Measurements from ENCODE around the gene SENP7.
"Not testable (repeated sequence)": the region's sequence is repeated elsewhere in the genome, so short reads cannot be mapped to it uniquely, and the experiment has no call there.

Gene SENP7

GRCh38 chr3:101542957-101543356 lies 29.9 kb upstream of the SENP7 start:
- no peak overlapping the region for H2AFZ ChIP-seq (ENCODE audit: low read length)

GRCh38 chr3:101536955-101537354 lies 23.9 kb upstream of the SENP7 start:
- H3F3A ChIP-seq (ENCODE audit: insufficient read depth, low read length); H3K9me3 ChIP-seq (ENCODE audit: low read length); H3K27me3 ChIP-seq (ENCODE audit: insufficient read depth, low read length); H3K4me3 ChIP-seq (ENCODE audit: low read depth, low read length, poor library complexity, severe bottlenecking); H3K27ac ChIP-seq (ENCODE audit: low read depth, low read length, poor library complexity, severe bottlenecking); H3K9ac ChIP-seq (ENCODE audit: low read length); H4K20me1 ChIP-seq (ENCODE audit: insufficient read depth, low read length); H3K36me3 ChIP-seq (ENCODE audit: insufficient read depth, low read length); H3K4me2 ChIP-seq (ENCODE audit: low read length); H3K4me1 ChIP-seq (ENCODE audit: insufficient read depth, low read length, severe bottlenecking); H3K79me2 ChIP-seq (ENCODE audit: insufficient read depth, low read length); H2AFZ ChIP-seq (ENCODE audit: low read length); H3K9me2 ChIP-seq (ENCODE audit: low read depth, low read length): not testable (repeated sequence)

More at GRCh38 chr3:101542957-101543356, 29.9 kb upstream of the SENP7 start:
- no peak overlapping the region for H3K9ac ChIP-seq (ENCODE audit: low read length)
- no peak overlapping the region for H3K27ac ChIP-seq (ENCODE audit: low read depth, low read length, poor library complexity, severe bottlenecking)
- H3K4me2 ChIP-seq (ENCODE audit: low read length): no peak overlapping the region
- no peak overlapping the region for H3K4me3 ChIP-seq (ENCODE audit: low read depth, low read length, poor library complexity, severe bottlenecking)
- TF ChIP-seq, protein P1, sequence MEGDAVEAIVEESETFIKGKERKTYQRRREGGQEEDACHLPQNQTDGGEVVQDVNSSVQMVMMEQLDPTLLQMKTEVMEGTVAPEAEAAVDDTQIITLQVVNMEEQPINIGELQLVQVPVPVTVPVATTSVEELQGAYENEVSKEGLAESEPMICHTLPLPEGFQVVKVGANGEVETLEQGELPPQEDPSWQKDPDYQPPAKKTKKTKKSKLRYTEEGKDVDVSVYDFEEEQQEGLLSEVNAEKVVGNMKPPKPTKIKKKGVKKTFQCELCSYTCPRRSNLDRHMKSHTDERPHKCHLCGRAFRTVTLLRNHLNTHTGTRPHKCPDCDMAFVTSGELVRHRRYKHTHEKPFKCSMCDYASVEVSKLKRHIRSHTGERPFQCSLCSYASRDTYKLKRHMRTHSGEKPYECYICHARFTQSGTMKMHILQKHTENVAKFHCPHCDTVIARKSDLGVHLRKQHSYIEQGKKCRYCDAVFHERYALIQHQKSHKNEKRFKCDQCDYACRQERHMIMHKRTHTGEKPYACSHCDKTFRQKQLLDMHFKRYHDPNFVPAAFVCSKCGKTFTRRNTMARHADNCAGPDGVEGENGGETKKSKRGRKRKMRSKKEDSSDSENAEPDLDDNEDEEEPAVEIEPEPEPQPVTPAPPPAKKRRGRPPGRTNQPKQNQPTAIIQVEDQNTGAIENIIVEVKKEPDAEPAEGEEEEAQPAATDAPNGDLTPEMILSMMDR (IDR thresholded peaks at IDR 0.05; ENCODE audit: low read length): no peak
- TF ChIP-seq EZH2 (IDR thresholded peaks at IDR 0.05; ENCODE audit: borderline replicate concordance, low read length): no peak
- no peaks in the 10 kb centered on the region for H3F3A ChIP-seq (ENCODE audit: insufficient read depth, low read length)
- no peaks in the 10 kb centered on the region for H3K79me2 ChIP-seq (ENCODE audit: insufficient read depth, low read length)
- H3K9me3 ChIP-seq (ENCODE audit: low read length): peaks cover 3% of the 10 kb centered on the region; the same call in 1 of the 2 replicates
- no peaks in the 10 kb centered on the region for H3K4me1 ChIP-seq (ENCODE audit: insufficient read depth, low read length, severe bottlenecking)
- no peaks in the 10 kb centered on the region for H3K9me2 ChIP-seq (ENCODE audit: low read depth, low read length)
- no peaks in the 10 kb centered on the region for H3K27me3 ChIP-seq (ENCODE audit: insufficient read depth, low read length)
- no peaks in the 10 kb centered on the region for H3K36me3 ChIP-seq (ENCODE audit: insufficient read depth, low read length)
- no peaks in the 10 kb centered on the region for H4K20me1 ChIP-seq (ENCODE audit: insufficient read depth, low read length)

DNA sequence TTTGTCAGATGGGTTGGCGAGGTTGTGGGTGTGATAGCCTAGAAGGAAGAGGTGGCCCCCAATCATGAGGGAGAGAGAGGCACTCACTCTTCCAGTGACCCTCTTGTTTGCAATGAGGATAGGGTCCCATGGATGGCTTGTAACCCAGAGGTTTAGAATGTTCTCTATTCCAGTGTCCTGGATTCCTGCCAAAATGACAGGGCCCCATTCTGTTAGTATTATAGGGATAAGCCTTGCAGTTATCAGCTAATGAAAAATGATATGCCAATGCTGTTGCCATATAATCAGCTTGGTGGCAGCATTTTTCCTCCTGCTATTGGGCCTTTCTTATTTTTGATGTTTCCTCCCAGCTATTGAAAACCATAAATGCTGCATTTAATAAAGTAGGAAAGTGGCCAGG lies 23.3 kb upstream of the SENP7 start:
- Histone ChIP-seq H2AFZ (ENCODE audit: low read length) (no peak overlapping the region), H3K27me3 (ENCODE audit: insufficient read depth, low read length) (no peaks in the 10 kb centered on the region; the same call in 1 of the 2 replicates), H3K9ac (ENCODE audit: low read length) (no peak overlapping the region), H3K9me3 (ENCODE audit: low read length) (no peaks in the 10 kb centered on the region), H4K20me1 (ENCODE audit: insufficient read depth, low read length) (no peaks in the 10 kb centered on the region), H3K36me3 (ENCODE audit: insufficient read depth, low read length) (no peaks in the 10 kb centered on the region), H3K4me2 (ENCODE audit: low read length) (no peak overlapping the region), H3K27ac (ENCODE audit: low read depth, low read length, poor library complexity, severe bottlenecking) (no peak overlapping the region), H3K4me1 (ENCODE audit: insufficient read depth, low read length, severe bottlenecking) (no peaks in the 10 kb centered on the region), H3K4me3 (ENCODE audit: low read depth, low read length, poor library complexity, severe bottlenecking) (no peak overlapping the region), H3K9me2 (ENCODE audit: low read depth, low read length) (no peaks in the 10 kb centered on the region), H3F3A (ENCODE audit: insufficient read depth, low read length) (no peaks in the 10 kb centered on the region), H3K79me2 (ENCODE audit: insufficient read depth, low read length) (no peaks in the 10 kb centered on the region)
- TF ChIP-seq, protein P1 (IDR thresholded peaks at IDR 0.05; ENCODE audit: low read length): no peak
- TF ChIP-seq EZH2 (IDR thresholded peaks at IDR 0.05; ENCODE audit: borderline replicate concordance, low read length): no peak

DNA sequence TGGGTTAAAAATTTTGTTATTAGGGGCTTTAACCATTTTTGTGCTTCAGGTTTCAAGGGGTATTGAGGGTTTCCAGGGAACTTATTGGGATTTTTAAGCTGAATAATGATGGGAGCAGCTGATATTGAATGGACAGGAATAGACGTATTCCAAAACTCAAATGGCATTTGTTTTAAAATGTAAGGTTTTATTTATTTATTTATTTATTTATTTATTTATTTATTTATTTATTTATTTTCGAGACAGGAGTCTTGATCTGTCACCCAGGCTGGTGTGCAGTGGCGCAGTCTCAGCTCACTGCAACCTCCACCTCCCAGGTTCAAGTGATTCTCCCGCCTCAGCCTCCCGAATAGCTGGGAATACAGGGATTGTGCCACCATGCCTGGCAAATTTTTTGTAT lies 22.2 kb upstream of the SENP7 start:
- no peaks in the 10 kb centered on the region; the same call in 1 of the 2 replicates for H3K27me3 ChIP-seq (ENCODE audit: insufficient read depth, low read length)
- H2AFZ ChIP-seq (ENCODE audit: low read length): no peak overlapping the region
- H3F3A ChIP-seq (ENCODE audit: insufficient read depth, low read length): no peaks in the 10 kb centered on the region
- no peak overlapping the region for H3K4me2 ChIP-seq (ENCODE audit: low read length)
- no peak overlapping the region for H3K4me3 ChIP-seq (ENCODE audit: low read depth, low read length, poor library complexity, severe bottlenecking)
- peaks cover 3% of the 10 kb centered on the region for H3K9me3 ChIP-seq (ENCODE audit: low read length)
- no peaks in the 10 kb centered on the region for H4K20me1 ChIP-seq (ENCODE audit: insufficient read depth, low read length)
- H3K36me3 ChIP-seq (ENCODE audit: insufficient read depth, low read length): no peaks in the 10 kb centered on the region
- H3K79me2 ChIP-seq (ENCODE audit: insufficient read depth, low read length): no peaks in the 10 kb centered on the region
- no peaks in the 10 kb centered on the region for H3K4me1 ChIP-seq (ENCODE audit: insufficient read depth, low read length, severe bottlenecking)
- no peak overlapping the region for H3K27ac ChIP-seq (ENCODE audit: low read depth, low read length, poor library complexity, severe bottlenecking)
- TF ChIP-seq EZH2 (IDR thresholded peaks at IDR 0.05; ENCODE audit: borderline replicate concordance, low read length): no peak
- TF ChIP-seq, protein P1 (IDR thresholded peaks at IDR 0.05; ENCODE audit: low read length): no peak
- H3K9ac ChIP-seq (ENCODE audit: low read length): no peak overlapping the region
- H3K9me2 ChIP-seq (ENCODE audit: low read depth, low read length): no peaks in the 10 kb centered on the region
